Hepatocyte (in vitro differentiated cells): ENCODE data around the gene INTS13.

Experiments used
- EZH2 ChIP-seq: fragments of 200-600 bp; sonication (generic); IDR thresholded peaks from 2 replicates; pipeline ENCODE4 v1.6.1; 2016; ENCODE audit warnings: antibody characterized with exemption, mild to moderate bottlenecking, borderline replicate concordance
- EZH2phosphoT487 ChIP-seq: fragments of 200-600 bp; sonication (generic); IDR thresholded peaks from one replicate; pipeline ENCODE4 v1.6.1; 2018; ENCODE audit warnings: antibody characterized with exemption, mild to moderate bottlenecking, low read depth, moderate library complexity; ENCODE audit not compliant: unreplicated experiment, severe bottlenecking
- TF ChIP-seq, protein P1 (sequence below): fragments of 200-600 bp; sonication (generic); IDR thresholded peaks from 2 replicates; pipeline ENCODE4 v1.5.1; 2016; ENCODE audit warnings: antibody characterized with exemption, mild to moderate bottlenecking; ENCODE audit not compliant: poor library complexity

DNA sequence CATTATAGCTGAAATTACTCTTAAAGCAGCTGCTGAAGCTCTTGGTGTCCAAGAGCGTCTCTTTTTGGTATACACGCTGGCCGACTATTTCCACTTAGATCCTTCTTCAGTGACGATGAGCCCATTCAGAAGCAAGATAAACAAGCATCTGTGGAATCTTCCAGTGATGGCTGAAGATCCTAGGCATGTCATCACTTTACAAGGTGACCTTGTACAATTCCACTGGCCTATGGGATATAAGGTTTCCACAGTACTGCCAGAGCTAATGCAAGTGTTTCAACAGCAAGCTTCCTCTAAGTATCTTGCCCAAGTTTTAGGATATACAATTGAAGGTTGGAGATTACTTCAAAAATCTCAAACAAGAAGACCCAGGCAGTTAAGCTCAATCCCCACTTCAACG, 47.0 kb downstream of the INTS13 start:
- TF ChIP-seq, protein P1, sequence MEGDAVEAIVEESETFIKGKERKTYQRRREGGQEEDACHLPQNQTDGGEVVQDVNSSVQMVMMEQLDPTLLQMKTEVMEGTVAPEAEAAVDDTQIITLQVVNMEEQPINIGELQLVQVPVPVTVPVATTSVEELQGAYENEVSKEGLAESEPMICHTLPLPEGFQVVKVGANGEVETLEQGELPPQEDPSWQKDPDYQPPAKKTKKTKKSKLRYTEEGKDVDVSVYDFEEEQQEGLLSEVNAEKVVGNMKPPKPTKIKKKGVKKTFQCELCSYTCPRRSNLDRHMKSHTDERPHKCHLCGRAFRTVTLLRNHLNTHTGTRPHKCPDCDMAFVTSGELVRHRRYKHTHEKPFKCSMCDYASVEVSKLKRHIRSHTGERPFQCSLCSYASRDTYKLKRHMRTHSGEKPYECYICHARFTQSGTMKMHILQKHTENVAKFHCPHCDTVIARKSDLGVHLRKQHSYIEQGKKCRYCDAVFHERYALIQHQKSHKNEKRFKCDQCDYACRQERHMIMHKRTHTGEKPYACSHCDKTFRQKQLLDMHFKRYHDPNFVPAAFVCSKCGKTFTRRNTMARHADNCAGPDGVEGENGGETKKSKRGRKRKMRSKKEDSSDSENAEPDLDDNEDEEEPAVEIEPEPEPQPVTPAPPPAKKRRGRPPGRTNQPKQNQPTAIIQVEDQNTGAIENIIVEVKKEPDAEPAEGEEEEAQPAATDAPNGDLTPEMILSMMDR: no peak
- TF ChIP-seq EZH2 (no peak), EZH2phosphoT487 (no peak)
